HEK293 (cell line): ENCODE data around the gene FOXN3.

ENCODE experiments used
- CTCF ChIA-PET: fragments of 350-600 bp; formaldehyde crosslinking; extraction: SDS; loops from one replicate; lab custom pipeline; 2021; ENCODE audit warnings: antibody characterized with exemption; lab: Yijun Ruan, JAX
- POLR2A ChIA-PET: fragments of 300-600 bp; formaldehyde crosslinking; extraction: SDS; loops from one replicate; lab custom pipeline; 2020; ENCODE audit warnings: antibody characterized with exemption, inconsistent platforms; lab: Yijun Ruan, JAX
- H3K27ac ChIP-seq: fragments of 200-500 bp; sonication (Bioruptor generic); 2 replicates; pipeline ENCODE4 v1.5.1; 2014; ENCODE audit warnings: low read depth, low read length, control low read depth, inconsistent platforms; ENCODE audit errors: extremely low read depth
- H3K36me3 ChIP-seq, 2 experiments: fragments of 200-500 bp in 1 of 2; sonication (Bioruptor generic) in 1 of 2; 1 replicate in 1 of 2; 2 replicates in 1 of 2; pipeline ENCODE4 v1.5.1; 2014 to 2017; ENCODE audit warnings: inconsistent platforms in 2 of 2, low read length in 2 of 2; ENCODE audit not compliant: control insufficient read depth in 2 of 2, insufficient read depth in 1 of 2
- H3K4me1 ChIP-seq: fragments of 200-500 bp; sonication (Bioruptor generic); 2 replicates; pipeline ENCODE4 v1.5.1; 2014; ENCODE audit warnings: mild to moderate bottlenecking, low read length, inconsistent platforms; ENCODE audit not compliant: control insufficient read depth, insufficient read depth
- H3K4me3 ChIP-seq: 2 replicates; pipeline ENCODE4 v1.5.1; 2011; ENCODE audit warnings: low read depth, mild to moderate bottlenecking, control low read depth, low read length, moderate library complexity
- H3K9me3 ChIP-seq: fragments of 200-500 bp; sonication (Bioruptor generic); 2 replicates; pipeline ENCODE4 v1.5.1; 2014; ENCODE audit warnings: low read depth, low read length, inconsistent platforms; ENCODE audit not compliant: control insufficient read depth, insufficient read depth
- EGR2 ChIP-seq: fragments of 450-650 bp; formaldehyde crosslinking; IDR thresholded peaks from 2 replicates; pipeline ENCODE4 v1.5.1; 2016; ENCODE audit warnings: low read depth, missing biosample characterization, missing genetic modification characterization
- GFI1B ChIP-seq: fragments of 450-650 bp; formaldehyde crosslinking; IDR thresholded peaks from 2 replicates; pipeline ENCODE4 v1.5.1; 2016; ENCODE audit warnings: missing biosample characterization, missing genetic modification characterization
- HOXD13 ChIP-seq: sonication (generic); formaldehyde crosslinking; IDR thresholded peaks from 2 replicates; pipeline ENCODE4 v1.8.0; 2022; ENCODE audit warnings: missing genetic modification reagents, borderline replicate concordance
- INSM2 ChIP-seq: fragments of 450-650 bp; formaldehyde crosslinking; IDR thresholded peaks from 2 replicates; pipeline ENCODE4 v1.5.1; 2016; ENCODE audit warnings: missing biosample characterization, missing genetic modification characterization
- KLF8 ChIP-seq: fragments of 450-650 bp; formaldehyde crosslinking; IDR thresholded peaks from 2 replicates; pipeline ENCODE4 v1.5.1; 2016; ENCODE audit warnings: missing biosample characterization, missing genetic modification characterization
- KLF9 ChIP-seq: fragments of 450-650 bp; formaldehyde crosslinking; IDR thresholded peaks from 2 replicates; pipeline ENCODE4 v1.5.1; 2016; ENCODE audit warnings: missing biosample characterization, missing genetic modification characterization, low read depth
- MEIS1 ChIP-seq: sonication (generic); formaldehyde crosslinking; IDR thresholded peaks from 2 replicates; pipeline ENCODE4 v1.8.1; 2022; ENCODE audit warnings: missing genetic modification reagents, mild to moderate bottlenecking, borderline replicate concordance
- OSR2 ChIP-seq: fragments of 450-650 bp; formaldehyde crosslinking; IDR thresholded peaks from 2 replicates; pipeline ENCODE4 v1.5.1; 2016; ENCODE audit warnings: missing biosample characterization, missing genetic modification characterization
- PRDM2 ChIP-seq: fragments of 450-650 bp; formaldehyde crosslinking; IDR thresholded peaks from 2 replicates; pipeline ENCODE4 v1.5.1; 2016; ENCODE audit warnings: missing biosample characterization, missing genetic modification characterization, borderline replicate concordance
- TCF7L2 ChIP-seq: IDR thresholded peaks from 2 replicates; pipeline ENCODE4 v1.6.1; 2011; ENCODE audit warnings: low read depth, mild to moderate bottlenecking, inconsistent platforms, low read length, moderate library complexity, borderline replicate concordance
- TRIM28 ChIP-seq: IDR thresholded peaks from 2 replicates; pipeline ENCODE4 v1.6.1; 2011; ENCODE audit warnings: low read length, control low read depth, borderline replicate concordance
- WT1 ChIP-seq: fragments of 450-650 bp; formaldehyde crosslinking; IDR thresholded peaks from 2 replicates; pipeline ENCODE4 v1.5.1; 2016; ENCODE audit warnings: missing biosample characterization, missing genetic modification characterization
- ZBTB44 ChIP-seq: fragments of 450-650 bp; IDR thresholded peaks from 2 replicates; pipeline ENCODE4 v1.5.1; 2018; ENCODE audit warnings: missing biosample characterization, mild to moderate bottlenecking, missing genetic modification characterization
- ZFP69B ChIP-seq: fragments of 450-650 bp; formaldehyde crosslinking; IDR thresholded peaks from 2 replicates; pipeline ENCODE4 v1.5.1; 2016; ENCODE audit warnings: missing biosample characterization, missing genetic modification characterization
- ZNF114 ChIP-seq: fragments of 450-650 bp; formaldehyde crosslinking; IDR thresholded peaks from 2 replicates; pipeline ENCODE4 v1.5.0; 2017; ENCODE audit warnings: missing biosample characterization, missing genetic modification characterization
- ZNF121 ChIP-seq: fragments of 450-650 bp; formaldehyde crosslinking; IDR thresholded peaks from 2 replicates; pipeline ENCODE4 v1.5.1; 2016; ENCODE audit warnings: missing biosample characterization, missing genetic modification characterization
- ZNF221 ChIP-seq: fragments of 450-650 bp; formaldehyde crosslinking; IDR thresholded peaks from 2 replicates; pipeline ENCODE4 v1.5.1; 2017; ENCODE audit warnings: missing biosample characterization, missing genetic modification characterization, borderline replicate concordance
- ZNF335 ChIP-seq: fragments of 450-650 bp; formaldehyde crosslinking; conservative IDR thresholded peaks from 2 replicates; pipeline ENCODE4 v1.5.1; 2016; ENCODE audit warnings: missing biosample characterization, missing genetic modification characterization
- ZNF341 ChIP-seq: fragments of 450-650 bp; formaldehyde crosslinking; IDR thresholded peaks from 2 replicates; pipeline ENCODE4; 2016; ENCODE audit warnings: low read depth, missing biosample characterization, missing genetic modification characterization
- ZNF350 ChIP-seq: fragments of 450-650 bp; formaldehyde crosslinking; IDR thresholded peaks from 2 replicates; pipeline ENCODE4 v1.5.0; 2017; ENCODE audit warnings: missing biosample characterization, mild to moderate bottlenecking, missing genetic modification characterization
- ZNF423 ChIP-seq: fragments of 450-650 bp; formaldehyde crosslinking; IDR thresholded peaks from 2 replicates; pipeline ENCODE4 v1.5.1; 2016; ENCODE audit warnings: missing biosample characterization, missing genetic modification characterization
- ZNF660 ChIP-seq: fragments of 450-650 bp; IDR thresholded peaks from 2 replicates; pipeline ENCODE4 v1.5.1; 2018; ENCODE audit warnings: missing biosample characterization, mild to moderate bottlenecking, missing genetic modification characterization
- ZNF670 ChIP-seq: fragments of 450-650 bp; formaldehyde crosslinking; IDR thresholded peaks from 2 replicates; pipeline ENCODE4 v1.5.1; 2016; ENCODE audit warnings: missing biosample characterization, missing genetic modification characterization, low read depth
- ZNF747 ChIP-seq: fragments of 450-650 bp; formaldehyde crosslinking; IDR thresholded peaks from 2 replicates; pipeline ENCODE4 v1.5.1; 2016; ENCODE audit warnings: missing biosample characterization, missing genetic modification characterization
- ZNF776 ChIP-seq: fragments of 450-650 bp; formaldehyde crosslinking; IDR thresholded peaks from 2 replicates; pipeline ENCODE4 v1.5.0; 2017; ENCODE audit warnings: missing biosample characterization, missing genetic modification characterization, borderline replicate concordance
- ZNF785 ChIP-seq: fragments of 450-650 bp; formaldehyde crosslinking; IDR thresholded peaks from 2 replicates; pipeline ENCODE4 v1.5.1; 2016; ENCODE audit warnings: missing biosample characterization, missing genetic modification characterization
- ZSCAN16 ChIP-seq: fragments of 450-650 bp; formaldehyde crosslinking; IDR thresholded peaks from 2 replicates; pipeline ENCODE4 v1.5.1; 2016; ENCODE audit warnings: missing biosample characterization, missing genetic modification characterization
- ZSCAN18 ChIP-seq: fragments of 450-650 bp; formaldehyde crosslinking; IDR thresholded peaks from 2 replicates; pipeline ENCODE4 v1.5.1; 2016; ENCODE audit warnings: missing biosample characterization, missing genetic modification characterization

The FOXN3 gene

GRCh38 chr14:89279649-89280232 lies 137.3 kb downstream of the FOXN3 start:
- Histone ChIP-seq H3K27ac (no peak overlapping the region), H3K4me3 (no peak overlapping the region), H3K4me1 (peaks cover 13% of the 10 kb centered on the region; the same call in 1 of the 2 replicates), H3K36me3 (no peaks in the 10 kb centered on the region), H3K9me3 (no peaks in the 10 kb centered on the region)
- ChIA-PET CTCF (no interaction called here), POLR2A (interaction anchor here (0.6 to 1.1 kb wide), 2 partner anchors 64 to 136 kb away, joined by 3 read pairs; no protein-coding TSS in a partner anchor)
- TF ChIP-seq HOXD13 (CRISPR knock-in tag) (no peak), ZNF335 (tag by site-specific recombination) (no peak), EGR2 (tag by site-specific recombination) (no peak), MEIS1 (CRISPR knock-in tag) (peak; percentile 87; the same call in 1 of the 2 replicates), ZNF776 (tag by site-specific recombination) (no peak), ZNF423 (no peak), ZBTB44 (tag by site-specific recombination) (0 out of 2 replicates have a peak, but pooled peaks have one; percentile 68), ZNF660 (tag by site-specific recombination) (no peak), ZNF670 (no peak), OSR2 (tag by site-specific recombination) (peak; percentile 99), ZNF341 (tag by site-specific recombination) (peak; percentile 57), PRDM2 (tag by site-specific recombination) (no peak), TRIM28 (no peak; the same call in 1 of the 2 replicates), TCF7L2 (peak; percentile 63; the same call in 1 of the 2 replicates), ZFP69B (tag by site-specific recombination) (no peak), ZSCAN16 (tag by site-specific recombination) (no peak), ZNF785 (tag by site-specific recombination) (no peak), WT1 (peak; percentile 86), ZSCAN18 (tag by site-specific recombination) (no peak), GFI1B (tag by site-specific recombination) (peak; percentile 91), ZNF747 (tag by site-specific recombination) (no peak), ZNF114 (no peak), ZNF221 (tag by site-specific recombination) (no peak), KLF9 (no peak), ZNF350 (tag by site-specific recombination) (no peak), ZNF121 (tag by site-specific recombination) (no peak), INSM2 (tag by site-specific recombination) (peak; percentile 76), KLF8 (tag by site-specific recombination) (peak; percentile 71)
